Stimulated activated CD8-positive, alpha-beta memory T cell treated with anti-CD3 and anti-CD28 coated beads, Interleukin-12 subunit alpha, Interleukin-12 subunit beta, amount 100 ng/mL, for 24 hours (primary cell): ENCODE measurements around the gene TSG101.

Source experiments
- DNase-seq: peaks from one replicate; pipeline ENCODE4 v3.0.0-alpha.2; 2020; ENCODE audit errors: extremely low read depth

TSG101 gene

DNA sequence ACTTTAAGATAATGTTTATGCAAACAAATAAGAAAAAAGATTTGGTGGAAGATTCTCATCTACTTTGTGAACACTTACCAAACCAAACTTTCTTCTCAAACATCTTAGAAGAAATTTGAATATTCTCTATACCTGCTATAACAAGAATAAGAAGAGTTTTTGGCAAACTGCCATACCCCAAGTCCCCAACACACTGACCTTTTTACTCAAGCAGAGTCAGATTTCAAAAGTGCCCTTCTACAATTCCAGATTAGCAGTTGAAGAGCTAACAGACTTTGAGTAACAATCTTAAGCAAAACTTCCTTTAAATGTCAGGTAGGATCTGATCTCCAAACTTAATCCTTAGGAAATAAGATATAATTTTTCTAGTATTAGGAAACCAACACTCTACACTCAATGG lies 33.9 kb downstream of the TSG101 start:
- no peak for DNase-seq

DNA sequence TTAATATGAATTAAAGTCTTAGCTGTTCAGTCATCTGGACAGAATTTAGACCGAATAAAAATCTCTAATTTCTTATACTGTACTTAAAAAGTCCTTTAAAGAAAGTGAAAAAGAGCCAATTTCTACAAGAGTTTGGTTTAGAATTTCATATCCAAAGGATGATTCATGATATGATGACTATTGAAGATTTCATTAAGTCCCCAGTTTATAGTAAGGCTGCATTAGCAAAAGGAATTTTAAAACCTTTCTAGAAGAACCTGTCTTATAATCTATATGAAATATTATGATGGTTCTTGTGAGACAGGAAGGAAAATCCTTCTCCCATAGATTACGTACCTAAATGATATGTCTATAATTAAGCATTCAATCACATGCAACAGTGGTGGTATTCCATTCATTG lies 34.8 kb downstream of the TSG101 start:
- DNase-seq = no peak

DNA sequence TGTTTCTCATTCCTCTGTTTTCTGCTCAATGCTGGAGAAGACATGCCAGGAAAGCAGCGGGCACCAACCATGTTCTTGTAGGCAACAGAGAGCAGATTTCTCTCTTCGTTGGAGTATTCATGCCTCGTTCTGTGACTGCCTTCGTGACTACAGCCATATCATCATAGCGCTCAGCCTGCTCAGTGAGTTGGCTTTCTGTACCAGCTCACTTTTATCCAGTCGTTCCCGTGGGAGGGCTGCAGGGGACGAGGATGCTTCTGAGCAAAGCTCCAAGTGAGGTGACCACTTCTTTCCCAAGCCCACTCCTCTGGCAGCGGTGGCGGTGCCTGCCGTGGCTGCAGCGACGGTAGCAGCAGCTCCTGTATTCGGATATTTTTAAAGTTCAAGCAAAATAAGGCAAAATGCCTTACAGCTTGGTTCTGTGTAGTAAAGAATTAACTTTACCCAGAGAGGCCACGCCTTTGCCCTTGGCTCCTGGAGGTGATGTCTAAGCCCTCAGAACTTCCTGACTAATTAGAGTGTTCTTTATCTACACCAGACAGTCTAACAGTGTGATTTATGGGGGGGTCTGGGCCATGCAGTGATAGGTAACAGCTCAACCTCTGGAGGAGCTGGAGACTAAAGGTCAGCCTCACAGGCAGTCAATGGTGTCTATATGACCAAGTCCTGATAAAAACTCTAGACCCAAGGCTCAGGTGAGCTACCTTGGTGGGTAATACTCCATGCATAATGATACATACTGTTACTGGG lies 35.8 kb downstream of the TSG101 start:
- no peak for DNase-seq

DNA sequence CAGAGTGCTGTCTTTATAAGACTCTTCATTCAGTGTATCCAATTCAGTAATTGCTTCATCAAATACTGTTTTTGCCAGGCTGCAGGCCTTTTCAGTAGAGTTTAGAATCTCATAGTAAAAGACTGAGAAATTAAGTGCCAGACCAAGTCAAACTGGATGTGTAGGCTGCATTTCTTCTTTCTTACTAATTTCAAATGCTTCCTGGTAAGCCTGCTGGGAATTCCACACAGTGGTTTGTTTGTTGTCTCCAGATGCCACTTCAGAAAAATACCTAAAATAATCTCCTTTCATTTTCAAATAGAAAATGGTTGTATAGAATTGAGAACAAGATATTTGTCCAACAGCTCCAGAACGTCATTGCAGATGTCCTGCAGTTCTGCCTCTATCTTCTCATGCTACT lies 36.4 kb downstream of the TSG101 start:
- no peak for DNase-seq

DNA sequence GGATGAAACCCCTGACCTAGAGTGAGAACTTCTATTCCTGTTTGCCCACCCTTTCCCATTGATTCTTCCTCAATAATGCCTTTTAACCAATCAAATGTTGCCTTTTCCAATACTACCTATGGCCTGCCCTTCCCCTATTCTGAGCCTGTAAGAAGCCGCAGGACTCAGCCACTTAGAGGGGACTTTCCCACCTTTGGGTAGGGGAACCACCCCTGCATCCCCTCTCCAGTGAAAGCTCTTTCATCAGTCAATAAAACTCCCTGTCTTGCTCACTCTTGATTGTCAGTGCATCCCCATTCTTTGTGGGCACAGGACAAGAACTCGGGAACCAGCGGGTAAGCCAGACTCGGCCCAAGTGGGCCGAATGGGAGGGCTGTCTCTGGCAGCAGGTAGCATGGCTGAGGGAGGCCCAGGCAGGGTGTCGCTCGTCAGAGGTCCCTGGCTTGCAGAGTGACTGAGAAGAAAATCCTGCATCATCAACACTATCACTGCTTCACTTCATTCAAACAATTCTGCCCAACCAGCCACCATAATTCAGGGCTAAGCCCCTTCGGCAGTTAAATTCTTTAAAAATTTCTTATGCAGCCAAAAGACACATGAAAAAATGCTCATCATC lies 40.7 kb downstream of the TSG101 start:
- DNase-seq = no peak

DNA sequence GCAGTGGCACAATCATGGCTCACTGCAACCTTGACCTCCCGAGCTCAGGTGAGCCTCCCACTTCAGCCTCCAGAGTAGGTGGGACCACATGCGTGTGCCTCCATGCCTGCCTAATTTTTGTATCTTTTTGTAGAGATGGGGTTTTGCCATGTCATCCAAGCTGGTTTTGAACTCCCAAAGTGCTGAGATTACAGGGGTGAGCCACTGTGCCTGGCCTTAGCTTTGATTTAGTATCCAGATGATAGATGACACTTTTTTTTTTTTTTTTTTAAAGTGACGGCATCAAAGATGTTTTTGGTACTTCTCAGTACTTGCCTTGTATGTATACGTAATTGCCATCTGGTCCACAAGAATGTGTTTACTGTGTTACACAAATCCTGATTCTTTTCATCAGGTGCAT lies 47.7 kb downstream of the TSG101 start:
- no peak for DNase-seq

DNA sequence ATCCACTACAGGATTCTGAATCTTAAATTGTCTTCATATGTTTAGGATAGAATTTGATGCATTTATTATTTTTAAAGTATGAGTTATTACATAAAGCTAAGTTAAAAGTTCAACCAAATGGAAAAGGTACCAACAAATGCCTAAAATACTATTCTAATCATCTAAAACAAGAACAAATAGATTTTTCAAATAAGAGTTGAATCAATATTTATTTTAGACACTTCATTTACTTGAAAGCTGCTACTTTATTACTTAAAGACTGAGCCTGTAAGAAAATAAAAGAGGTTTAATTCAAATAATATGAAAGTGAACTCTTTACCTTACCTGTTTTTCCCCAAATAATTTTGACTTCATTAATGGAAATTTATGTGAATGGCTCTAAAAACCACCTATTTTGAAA lies 54.2 kb downstream of the TSG101 start:
- no peak for DNase-seq

DNA sequence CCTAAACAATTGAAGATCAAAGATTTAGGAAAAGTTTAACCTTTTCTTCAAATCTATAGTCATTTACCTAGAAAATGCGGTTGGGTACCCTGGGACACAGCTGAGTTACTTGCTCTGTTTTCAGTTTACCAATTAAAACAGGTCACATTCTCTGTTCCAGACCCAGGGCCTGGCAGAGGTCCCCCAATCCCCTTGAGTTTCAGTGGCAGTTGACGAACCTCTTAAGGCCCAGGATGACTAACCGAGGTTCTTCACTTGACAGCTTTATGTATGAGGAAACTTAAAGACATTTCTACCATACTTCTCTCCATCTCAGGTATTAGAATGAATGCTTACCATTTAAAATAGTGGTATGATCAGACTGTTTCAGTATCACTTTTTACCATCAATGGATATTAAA lies 54.7 kb downstream of the TSG101 start:
- no peak for DNase-seq

DNA sequence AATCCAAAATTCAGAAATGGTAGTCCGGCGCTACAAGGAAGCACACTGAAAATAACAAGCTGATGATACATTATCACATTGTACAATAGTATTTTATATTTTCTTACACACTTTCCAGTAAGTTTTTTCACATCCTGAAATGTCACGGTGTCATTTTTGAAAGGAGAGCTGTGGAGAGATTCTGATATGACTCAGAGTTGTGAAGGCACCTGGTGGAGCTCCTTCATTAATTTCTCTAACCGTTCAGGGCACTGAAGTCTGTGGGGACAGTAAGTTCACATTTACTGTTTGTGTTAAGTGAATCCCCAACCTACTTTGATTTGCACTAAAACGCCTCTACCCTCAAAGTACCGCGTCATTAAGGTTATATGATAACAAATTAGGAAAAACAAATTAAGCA lies 57.8 kb downstream of the TSG101 start:
- DNase-seq = no peak

DNA sequence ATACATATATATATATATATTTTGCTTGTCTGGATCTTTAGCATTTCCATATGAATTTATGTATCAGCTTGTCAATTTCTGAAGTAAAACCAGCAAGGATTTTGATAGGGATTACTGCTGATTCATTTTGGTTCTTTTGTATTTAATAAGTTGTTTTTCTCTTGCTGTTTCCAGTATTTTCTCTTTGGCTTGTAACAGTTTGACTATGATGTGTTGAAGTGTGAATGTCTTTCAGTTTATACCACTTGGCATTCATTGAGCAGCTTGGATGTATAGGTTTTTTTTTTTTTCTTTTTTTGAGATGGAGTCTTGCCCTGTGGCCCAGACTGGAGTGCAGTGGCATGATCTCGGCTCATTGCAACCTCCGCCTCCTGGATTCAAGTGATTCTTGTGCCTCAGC lies 58.7 kb downstream of the TSG101 start:
- no peak for DNase-seq

DNA sequence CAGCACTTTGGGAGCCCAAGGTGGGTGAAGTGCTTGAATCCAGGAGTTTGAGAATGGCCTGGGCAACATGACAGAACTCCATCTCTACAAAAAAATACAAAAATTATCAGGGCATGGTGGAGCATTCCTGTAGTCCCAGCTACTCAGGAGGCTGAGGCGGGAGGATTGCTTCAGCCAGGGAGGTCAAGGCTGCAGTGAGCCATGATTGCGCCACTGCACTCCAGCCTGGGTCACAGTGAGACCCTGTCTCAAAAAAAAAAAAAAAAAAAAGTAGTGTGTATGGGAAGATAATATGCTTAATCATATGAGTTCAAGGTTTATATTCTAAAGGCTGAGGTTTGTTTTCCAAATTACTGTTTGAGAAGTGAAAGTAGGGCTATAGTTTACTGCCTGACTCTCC lies 60.3 kb downstream of the TSG101 start:
- no peak for DNase-seq

DNA sequence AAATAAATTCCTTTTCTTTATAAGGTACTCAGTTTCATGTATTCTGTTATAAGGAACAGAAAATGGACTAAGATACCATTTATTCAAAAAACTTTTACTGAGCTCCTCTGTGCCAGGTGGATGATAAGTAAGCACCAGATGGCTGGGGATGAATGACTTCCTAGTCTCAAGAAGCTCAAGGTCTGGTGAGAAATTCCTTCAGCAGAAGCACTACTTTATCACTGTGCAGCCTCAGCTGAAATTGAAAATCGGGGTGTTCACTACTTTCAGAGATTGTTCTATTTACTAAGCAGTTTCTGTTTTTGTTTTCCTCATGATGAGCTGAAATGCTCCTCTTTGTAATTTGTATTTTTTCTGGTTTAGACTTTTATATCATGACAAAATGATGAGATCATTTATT lies 63.3 kb downstream of the TSG101 start:
- DNase-seq = no peak

DNA sequence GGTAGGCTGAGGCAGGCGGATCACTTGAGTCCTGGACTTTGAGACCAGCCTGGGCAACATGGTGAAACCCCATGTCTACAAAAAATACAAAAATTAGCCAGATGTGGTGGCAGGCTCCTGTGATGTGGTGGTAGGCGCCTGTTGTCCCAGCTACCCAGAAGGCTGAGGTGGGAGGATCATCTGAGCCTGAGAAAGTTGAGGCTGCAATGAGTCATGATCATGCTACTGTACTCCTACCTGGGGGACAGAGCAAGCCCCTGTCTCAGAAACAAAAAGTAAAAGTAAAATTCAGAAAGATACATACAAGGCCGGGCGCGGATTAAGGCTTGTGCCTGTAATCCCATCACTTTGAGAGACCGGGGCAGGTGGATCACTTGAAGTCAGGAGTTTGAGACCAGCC lies 64.8 kb downstream of the TSG101 start:
- no peak for DNase-seq

DNA sequence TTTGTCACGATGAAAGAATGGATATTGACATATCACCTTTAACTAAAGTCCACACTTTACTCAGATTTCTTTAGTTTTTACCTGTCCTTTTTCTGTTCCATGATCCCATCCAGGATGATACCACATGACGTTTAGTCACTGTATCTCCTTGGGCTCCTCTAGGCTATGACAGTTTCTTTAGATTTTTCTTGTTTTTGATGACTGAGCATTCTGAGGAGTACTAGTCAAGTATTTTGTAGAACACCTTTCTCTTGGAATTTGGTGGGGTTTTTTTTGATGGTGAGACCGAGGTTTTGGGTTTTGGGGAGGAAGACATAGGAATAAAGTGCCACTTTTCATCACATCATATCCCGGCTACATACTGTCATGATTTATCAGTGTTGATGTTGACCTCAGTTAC lies 67.1 kb downstream of the TSG101 start:
- no peak for DNase-seq

DNA sequence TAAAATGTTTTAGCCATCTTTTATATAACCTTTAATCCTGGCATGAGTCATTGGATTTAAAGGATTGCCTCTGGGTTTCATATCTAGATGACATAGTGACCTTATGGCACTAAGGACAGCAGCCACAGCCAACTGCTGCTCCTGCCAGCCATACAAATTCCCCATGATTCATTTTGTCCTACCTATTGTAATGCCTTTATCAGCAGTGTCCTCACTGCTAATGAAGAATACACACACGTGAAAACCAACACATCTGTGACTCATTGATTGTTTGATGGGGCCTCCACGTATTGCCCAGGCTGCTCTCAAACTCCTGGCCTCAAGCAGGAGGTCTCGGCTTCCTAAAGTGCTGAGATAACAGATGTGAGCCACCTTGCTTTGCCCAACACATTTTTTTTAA lies 69.3 kb downstream of the TSG101 start:
- DNase-seq = no peak

DNA sequence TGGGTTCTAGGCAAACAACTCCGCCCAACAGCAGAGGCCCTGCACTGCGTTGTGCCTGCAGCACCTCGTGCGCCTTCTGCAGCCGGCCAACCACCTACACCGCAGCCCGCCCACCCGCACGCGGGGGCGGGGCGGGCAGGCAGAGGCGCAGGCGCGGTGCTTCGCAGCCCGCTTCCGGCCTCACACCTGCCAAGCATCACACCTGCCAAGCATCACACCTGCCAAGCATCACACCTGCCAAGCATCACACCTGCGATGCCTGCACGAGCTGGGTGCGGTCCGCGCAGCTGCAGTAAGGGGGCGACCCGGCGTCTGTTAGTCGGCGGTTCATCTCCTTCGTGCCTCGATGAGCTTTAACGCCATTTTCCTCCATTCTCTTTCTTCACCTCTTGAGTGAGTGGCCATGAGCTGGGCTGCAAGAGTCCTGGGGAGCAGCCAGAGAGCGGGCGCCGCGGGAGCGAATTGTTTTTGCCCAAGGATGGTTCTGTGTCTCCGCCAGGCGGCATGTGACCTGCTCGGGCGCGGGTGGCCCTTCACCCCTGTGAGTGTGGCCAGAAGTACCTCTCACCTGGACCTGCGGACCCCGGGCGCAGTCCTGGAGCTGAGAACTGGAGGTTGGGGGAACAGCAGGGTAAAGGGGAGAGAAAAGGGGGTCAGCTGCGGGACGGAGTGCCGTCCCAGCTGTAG lies 70.9 kb downstream of the TSG101 start, which contains the start of gene LDHAL6A:
LDHAL6A (plus strand) TSS at position 171 of the 687 bp plus-strand sequence. CDS start 825 bp downstream, outside the sequence.
- DNase-seq = no peak

DNA sequence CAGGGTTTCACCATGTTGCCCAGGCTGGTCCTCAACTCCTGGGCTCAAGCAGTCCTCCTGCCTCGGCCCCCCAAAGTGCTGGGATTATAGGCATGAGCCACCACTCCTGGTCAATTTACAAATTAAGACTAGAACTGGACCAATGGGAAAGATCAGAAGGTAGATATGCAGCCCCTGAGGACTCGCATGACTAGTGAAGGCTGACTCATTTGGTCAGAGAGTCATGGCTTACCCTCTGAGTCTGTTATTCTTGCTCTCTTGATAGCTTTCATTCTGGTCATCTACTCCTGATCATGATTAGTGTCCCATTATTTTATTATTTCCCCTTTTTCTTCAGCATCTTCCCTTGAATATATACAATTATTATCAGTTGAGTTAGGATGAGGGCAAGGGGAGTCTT lies 73.8 kb downstream of the TSG101 start:
- DNase-seq = no peak

DNA sequence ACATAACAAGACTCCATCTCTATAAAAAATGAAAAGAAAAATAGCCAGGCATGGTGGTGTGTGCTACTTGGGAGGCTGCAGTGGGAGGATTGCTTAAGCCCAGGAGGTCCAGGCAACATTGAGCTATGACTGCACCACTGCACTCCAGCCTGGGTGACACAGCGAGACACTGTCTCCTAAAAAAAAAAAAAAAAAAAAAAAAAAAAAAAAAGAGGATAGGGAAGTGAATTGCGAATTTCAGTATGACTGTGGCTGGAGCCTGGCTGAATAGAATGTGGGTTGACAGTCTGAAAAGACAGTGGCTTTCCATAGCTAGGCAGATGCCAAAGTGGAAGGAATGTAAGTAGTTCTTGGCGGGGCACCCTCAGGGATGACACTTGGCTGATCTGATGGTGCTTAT lies 77.5 kb downstream of the TSG101 start:
- no peak for DNase-seq

DNA sequence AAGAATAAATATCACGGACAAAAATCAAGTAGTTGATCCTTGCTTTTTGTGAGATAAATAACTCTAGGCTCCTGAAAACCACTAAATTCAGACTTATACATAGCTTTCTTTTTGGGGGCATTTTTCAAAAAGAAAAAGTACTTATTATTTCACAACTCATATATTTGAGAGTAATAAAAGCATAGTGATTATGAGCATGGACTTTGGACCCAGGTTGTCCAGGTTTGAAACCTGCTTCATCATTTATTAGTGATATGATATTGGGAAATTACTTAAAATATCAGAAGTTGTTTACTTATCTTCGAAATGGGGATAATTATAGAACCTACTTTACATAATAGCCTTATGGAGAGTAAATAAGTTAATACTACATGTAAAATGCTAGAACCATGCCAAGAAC lies 88.1 kb downstream of the TSG101 start:
- DNase-seq = no peak
